ENCODE measurements around the gene MAGEA9B. TPM values are rescaled to one million over a fixed set of nuclear protein-coding genes. Genes with fewer than 3 reads are reported as not detected.
"Not testable (repeated sequence)": the region's sequence is repeated elsewhere in the genome, so short reads cannot be mapped to it uniquely, and the experiment has no call there.

MAGEA9B gene
- total RNA-seq, 2 donors from 2014 or later, result not detected

DNA sequence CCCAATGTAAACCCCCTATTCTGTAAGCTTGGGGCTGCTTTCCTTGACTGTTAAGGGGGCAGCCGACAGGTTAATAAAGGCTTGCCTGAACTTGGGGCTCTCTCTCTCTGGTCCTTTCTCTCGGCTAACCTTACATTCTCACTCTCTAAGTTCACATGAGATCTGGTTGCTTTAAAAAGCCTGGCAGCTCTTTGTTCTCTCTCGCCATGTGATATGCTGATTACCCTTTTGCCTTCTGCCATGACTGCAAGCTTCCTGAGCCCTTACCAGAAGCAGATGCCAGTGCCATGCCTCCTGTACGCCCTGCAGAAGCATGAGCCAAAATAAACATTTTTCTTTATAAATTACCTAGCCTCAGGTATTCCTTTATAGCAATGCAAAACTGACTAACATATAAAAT, 32.0 kb downstream of the MAGEA9B start:
- not testable (repeated sequence) for ATAC-seq; H3K4me3 Mint-ChIP-seq; H3K36me3 Mint-ChIP-seq; H3K27me3 Mint-ChIP-seq; DNase-seq (ENCODE audit: low spot score); H3K4me1 Mint-ChIP-seq (ENCODE audit: low read depth in 2 of 2); H3K27ac Mint-ChIP-seq; H3K9me3 Mint-ChIP-seq

DNA sequence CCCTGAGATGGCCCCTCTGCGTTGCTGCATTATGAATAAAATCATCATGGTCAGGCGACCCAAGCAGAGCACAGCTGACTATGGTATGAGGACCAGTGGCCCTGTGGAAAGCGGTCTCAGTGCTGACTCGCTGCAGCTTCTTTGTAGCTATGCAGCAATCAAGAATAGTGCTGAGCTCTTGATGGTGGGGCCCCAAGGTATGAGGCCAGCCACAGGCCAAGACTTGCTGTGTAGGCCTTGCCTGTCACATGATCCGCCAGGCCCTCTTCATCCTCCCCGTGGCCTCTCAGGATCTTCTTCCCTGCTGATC, 35.4 kb downstream of the MAGEA9B start:
- H3K27me3 Mint-ChIP-seq; H3K36me3 Mint-ChIP-seq; H3K4me3 Mint-ChIP-seq; H3K9me3 Mint-ChIP-seq; H3K4me1 Mint-ChIP-seq (ENCODE audit: low read depth in 2 of 2); DNase-seq (ENCODE audit: low spot score); H3K27ac Mint-ChIP-seq: not testable (repeated sequence)
- ATAC-seq, result peak in 1 of 2 donors; percentile 41

DNA sequence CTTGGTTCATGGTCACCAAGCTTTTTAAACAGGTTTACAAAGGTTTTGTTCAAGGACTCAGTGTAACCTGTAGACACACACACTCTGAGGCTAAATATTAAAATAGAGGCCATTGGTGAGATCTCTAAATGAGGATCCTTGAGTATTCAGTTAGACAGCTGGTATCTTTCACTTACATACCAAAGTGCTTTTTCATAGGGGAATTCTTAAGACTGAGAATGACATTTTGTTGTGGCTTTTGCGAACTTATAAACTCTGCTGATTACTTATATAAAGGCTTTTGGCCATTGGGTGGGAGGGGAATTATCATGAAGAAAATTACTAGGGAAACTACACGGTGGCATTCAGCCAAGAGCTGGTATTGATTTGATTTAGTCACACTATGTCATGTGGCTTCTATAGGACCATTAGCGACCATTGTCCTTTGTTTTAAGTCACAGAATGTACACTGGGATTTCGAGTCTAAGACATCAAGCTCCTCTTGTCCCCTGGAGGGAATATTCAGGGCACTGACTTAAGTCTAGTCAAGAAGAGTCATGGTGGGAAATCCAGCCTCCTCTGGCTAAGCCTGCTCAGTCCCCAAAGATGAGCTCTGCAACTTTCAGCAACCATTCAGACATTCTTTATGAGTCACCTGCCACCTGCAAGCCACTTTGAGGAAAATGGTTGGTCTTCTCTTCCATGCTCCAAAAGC, 35.9 kb downstream of the MAGEA9B start:
- H3K27ac Mint-ChIP-seq; H3K9me3 Mint-ChIP-seq; H3K27me3 Mint-ChIP-seq; H3K36me3 Mint-ChIP-seq; H3K4me3 Mint-ChIP-seq; H3K4me1 Mint-ChIP-seq (ENCODE audit: low read depth in 2 of 2); DNase-seq (ENCODE audit: low spot score): not testable (repeated sequence)
- peak in 1 of 2 donors; percentile 51 for ATAC-seq

DNA sequence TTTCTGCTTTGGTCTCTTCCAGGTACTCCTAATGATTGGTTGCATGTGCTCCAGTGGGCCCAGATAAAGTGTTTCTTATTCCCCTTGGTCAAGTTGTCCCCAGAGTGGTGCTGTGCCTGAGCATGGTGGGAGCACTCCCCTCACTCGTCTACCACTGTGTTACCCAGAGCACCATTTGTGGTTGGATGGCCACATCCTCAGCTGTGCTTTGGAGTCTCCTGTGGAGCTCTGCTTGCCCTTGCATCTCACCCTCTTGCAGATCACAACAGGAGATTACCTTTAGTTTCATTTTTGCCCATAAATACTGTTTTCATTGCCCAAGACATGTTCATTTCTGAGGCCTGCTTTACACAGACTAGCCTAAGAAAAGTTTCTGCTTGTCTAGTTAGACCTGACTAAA, 36.8 kb downstream of the MAGEA9B start:
- H3K9me3 Mint-ChIP-seq; H3K4me1 Mint-ChIP-seq (ENCODE audit: low read depth in 2 of 2); DNase-seq (ENCODE audit: low spot score); H3K27me3 Mint-ChIP-seq; H3K4me3 Mint-ChIP-seq; H3K27ac Mint-ChIP-seq; H3K36me3 Mint-ChIP-seq: not testable (repeated sequence)
- peak; percentile 55 to 65 for ATAC-seq

DNA sequence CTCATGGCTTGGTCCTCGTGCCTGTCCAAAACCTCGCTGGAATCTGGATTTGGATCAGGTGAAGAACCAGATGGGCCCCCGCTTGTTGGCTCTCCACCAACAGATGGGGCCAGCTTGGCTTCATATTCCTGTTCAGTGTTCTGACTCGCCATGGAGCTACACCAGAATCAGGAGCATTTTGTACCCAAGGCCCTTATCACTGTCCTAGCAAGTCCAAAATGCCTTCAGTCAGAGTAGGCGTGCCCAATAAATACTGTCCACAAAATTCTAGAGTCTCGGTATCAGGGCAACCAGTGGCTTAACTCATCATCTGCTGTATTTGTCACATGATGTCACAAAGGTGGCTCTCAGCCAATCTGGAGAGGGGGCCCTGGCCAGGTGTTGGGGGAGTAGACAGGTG, 37.6 kb downstream of the MAGEA9B start, which contains the start of gene HSFX3:
Gene HSFX3 (minus strand): TSS at position 224 of the 400 bp plus-strand sequence. CDS start 72 bp downstream, at position 152.
- H3K4me1 Mint-ChIP-seq (ENCODE audit: low read depth in 2 of 2); H3K27me3 Mint-ChIP-seq; DNase-seq (ENCODE audit: low spot score); H3K36me3 Mint-ChIP-seq; H3K4me3 Mint-ChIP-seq; H3K9me3 Mint-ChIP-seq; ATAC-seq; H3K27ac Mint-ChIP-seq: not testable (repeated sequence)

DNA sequence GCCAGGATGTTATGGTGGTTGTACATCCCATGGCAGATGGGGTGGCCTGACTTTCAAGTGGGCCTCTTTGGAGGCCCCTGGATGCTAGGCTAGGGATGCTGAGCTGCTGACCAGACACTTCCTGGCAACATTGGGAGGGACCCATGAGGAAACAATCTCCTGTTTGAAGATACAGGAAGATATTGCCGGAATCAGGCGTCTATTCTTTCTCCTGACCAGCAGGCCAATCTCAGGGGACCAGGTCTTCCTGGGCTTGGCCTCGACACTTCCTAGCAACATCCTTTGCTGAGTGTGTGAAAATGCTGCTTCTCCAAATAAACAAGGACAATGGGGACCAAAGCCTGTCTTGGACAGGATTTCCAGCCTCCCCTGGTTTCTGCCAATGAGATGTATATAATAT, 39.5 kb downstream of the MAGEA9B start:
- ATAC-seq; DNase-seq (ENCODE audit: low spot score); H3K27me3 Mint-ChIP-seq; H3K36me3 Mint-ChIP-seq; H3K27ac Mint-ChIP-seq; H3K4me1 Mint-ChIP-seq (ENCODE audit: low read depth in 2 of 2); H3K4me3 Mint-ChIP-seq; H3K9me3 Mint-ChIP-seq: not testable (repeated sequence)

DNA sequence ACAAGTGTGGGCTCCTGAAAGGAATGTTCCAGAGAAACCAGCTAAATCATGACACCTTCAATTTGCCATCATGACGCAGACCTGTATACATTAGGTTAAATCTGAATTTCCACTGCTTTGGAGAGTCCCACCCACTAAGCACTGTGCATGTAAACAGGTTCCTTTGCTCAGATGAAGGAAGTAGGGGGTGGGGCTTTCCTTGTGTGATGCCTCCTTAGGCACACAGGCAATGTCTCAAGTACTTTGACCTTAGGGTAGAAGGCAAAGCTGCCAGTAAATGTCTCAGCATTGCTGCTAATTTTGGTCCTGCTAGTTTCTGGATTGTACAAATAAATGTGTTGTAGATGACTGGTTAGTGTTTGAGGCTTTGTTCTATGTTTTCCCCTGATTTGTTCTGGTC, 40.3 kb downstream of the MAGEA9B start:
- not testable (repeated sequence) for H3K36me3 Mint-ChIP-seq; H3K27ac Mint-ChIP-seq; H3K27me3 Mint-ChIP-seq; DNase-seq (ENCODE audit: low spot score); H3K9me3 Mint-ChIP-seq; H3K4me3 Mint-ChIP-seq; H3K4me1 Mint-ChIP-seq (ENCODE audit: low read depth in 2 of 2); ATAC-seq

DNA sequence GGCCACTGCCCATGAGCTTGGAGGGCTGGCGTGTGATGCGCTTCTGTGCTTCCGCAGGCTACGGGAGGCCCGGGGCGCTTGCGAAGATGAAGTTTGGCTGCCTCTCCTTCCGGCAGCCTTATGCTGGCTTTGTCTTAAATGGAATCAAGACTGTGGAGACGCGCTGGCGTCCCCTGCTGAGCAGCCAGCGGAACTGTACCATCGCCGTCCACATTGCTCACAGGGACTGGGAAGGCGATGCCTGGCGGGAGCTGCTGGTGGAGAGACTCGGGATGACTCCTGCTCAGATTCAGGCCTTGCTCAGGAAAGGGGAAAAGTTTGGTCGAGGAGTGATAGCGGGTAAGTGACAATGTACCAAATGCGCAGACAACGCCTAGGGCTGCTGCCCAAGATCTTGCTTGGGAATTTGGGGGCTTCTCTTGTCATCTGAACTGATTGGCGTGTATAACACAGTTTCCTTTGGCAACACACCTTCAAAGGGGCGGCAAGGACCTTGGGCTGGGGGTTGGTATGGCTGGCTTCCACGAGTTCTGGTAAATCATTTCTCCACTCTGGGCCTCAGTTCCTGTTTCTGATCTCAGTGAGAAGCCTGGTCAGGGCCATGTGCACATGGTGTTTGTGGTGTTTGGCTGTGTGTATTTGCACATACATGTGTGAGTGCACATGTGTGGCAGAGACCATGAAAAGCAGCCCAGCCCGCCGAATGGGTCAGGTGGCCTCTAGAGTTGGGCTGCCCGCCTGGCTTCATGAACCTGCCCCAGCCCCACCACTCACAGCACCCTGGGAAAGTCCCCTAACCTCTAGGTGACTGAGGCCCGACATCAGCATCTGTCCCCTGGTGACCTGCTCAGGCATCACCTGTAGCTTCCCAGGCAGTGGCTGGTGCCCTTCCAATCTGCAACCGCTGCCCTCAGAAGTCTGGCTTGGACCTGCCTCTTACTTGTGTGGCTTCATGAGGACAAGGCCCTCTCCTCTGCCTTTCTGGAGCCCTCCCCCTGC, 41.4 kb downstream of the MAGEA9B start:
- not testable (repeated sequence) for ATAC-seq; H3K4me1 Mint-ChIP-seq (ENCODE audit: low read depth in 2 of 2); H3K27ac Mint-ChIP-seq; DNase-seq (ENCODE audit: low spot score); H3K36me3 Mint-ChIP-seq; H3K9me3 Mint-ChIP-seq; H3K27me3 Mint-ChIP-seq; H3K4me3 Mint-ChIP-seq

DNA sequence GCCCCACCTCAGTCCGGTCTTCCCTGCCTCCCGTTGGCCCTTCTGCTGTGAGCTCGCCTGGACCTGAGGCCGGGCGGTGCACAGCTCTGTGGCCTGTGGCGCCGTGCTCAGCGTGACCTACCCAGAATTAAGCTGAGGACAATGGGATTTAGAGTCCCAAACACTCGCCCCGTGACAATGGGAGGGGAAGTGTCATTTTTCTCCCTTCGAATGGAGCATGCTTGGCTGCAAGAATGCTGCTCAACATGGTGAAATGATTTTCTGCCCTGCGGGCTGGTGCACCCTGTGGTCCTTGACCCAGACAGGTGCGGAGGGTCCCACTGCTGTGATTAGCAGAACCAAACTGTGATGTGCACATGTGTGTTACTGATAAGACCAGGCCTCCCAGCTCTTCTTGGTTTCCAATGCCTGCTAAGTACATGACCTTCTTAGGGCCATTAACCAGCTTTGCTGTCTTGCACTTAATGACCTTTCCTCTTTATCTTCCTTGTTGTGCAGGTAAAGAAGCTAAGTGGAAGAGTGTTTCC, 45.7 kb downstream of the MAGEA9B start:
- Mint-ChIP-seq H3K4me1 (ENCODE audit: low read depth in 2 of 2) (peaks cover 8 to 11% of the 10 kb centered on the region in 2 donors), H3K4me3 (peak overlapping the region; percentile 99), H3K9me3 (no peaks in the 10 kb centered on the region), H3K27ac (peak overlapping the region; percentile 92 to 96), H3K36me3 (no peaks in the 10 kb centered on the region), H3K27me3 (no peaks in the 10 kb centered on the region)
- ATAC-seq, result no peak
- DNase-seq (ENCODE audit: low spot score), result no peak

DNA sequence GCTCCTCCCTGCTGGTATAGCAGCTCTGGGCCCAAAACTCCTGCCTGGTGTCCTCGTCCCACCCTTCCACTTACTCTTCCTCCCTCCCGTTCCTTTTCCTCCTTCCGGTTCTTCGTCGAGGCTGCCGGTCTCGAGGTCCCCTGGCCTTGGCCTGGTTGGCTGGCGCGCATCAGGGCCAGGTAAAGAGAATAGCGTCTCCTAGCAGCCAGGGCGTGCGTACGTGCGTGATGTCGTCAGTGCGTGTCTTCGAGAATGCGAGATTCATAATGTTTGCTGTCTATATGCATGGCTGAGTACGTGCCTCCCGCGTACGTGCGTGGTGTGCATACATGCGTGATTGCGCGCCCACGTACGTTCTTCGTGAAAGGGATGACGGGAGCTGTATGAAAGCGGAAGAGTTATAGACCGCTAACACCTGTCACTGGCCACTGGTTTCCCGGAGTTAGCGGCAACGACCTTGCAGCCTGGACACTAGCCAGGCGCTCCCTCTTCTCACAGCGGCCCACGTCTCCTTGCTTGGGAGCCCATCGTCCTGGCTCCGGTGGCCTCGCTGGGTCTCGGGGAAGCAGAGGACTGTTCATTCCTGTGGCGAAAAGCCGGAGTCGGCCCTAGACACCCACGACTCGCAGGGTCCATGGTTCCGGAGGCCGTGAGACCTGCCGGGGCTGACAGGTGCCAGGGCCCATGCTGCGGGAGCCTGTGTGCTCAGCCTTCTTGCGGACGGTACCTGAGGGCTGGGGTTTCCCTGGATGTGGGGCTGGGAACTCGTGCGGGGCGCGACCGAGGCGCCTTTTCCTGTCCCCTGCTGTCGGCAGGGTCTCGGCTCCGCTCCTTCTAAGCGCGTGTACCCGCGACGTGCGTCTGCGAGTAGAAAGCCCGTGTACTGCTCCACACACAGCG, 46.4 kb downstream of the MAGEA9B start, which contains the start of gene EOLA1:
Gene EOLA1 (plus strand): TSS at position 392 of the 900 bp plus-strand sequence. CDS start 4,619 bp downstream, outside the sequence.
- DNase-seq (ENCODE audit: low spot score) (peak; percentile 92), ATAC-seq (peak; percentile 81 to 86)
- H3K27me3 Mint-ChIP-seq, result no peaks in the 10 kb centered on the region
- no peaks in the 10 kb centered on the region for H3K9me3 Mint-ChIP-seq
- peak within 1 kb of the TSS; percentile 99 for H3K4me3 Mint-ChIP-seq
- peaks cover 8 to 11% of the 10 kb centered on the region in 2 donors for H3K4me1 Mint-ChIP-seq (ENCODE audit: low read depth in 2 of 2)
- H3K27ac Mint-ChIP-seq, result peak within 1 kb of the TSS; percentile 92 to 96
- H3K36me3 Mint-ChIP-seq, result no peaks in the 10 kb centered on the region

DNA sequence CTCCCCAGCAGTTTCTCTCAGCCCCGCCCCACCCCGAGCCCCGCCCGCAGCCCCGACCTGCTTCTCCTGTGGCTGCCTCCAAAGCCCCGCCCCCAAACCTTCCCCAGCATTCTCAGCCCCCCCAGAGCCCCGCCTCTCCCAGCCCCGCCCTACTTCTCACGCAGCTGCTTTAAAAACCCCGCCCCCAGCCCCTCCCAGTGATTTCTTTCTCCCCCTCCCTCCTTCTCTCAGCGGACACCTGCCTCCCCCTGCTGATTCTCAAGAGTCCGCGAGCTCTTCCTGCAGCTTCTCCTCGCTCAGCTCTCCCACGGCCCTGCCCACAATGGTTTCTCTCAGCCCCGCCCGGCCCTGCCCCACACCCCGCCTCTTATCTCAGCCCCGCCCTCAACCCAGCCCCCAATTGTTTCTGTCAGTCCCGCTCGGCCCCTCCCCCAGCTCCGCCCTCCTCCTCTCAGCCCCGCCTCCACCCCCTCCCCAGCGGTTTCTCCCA, 47.1 kb downstream of the MAGEA9B start:
- Mint-ChIP-seq H3K36me3 (no peaks in the 10 kb centered on the region), H3K9me3 (no peaks in the 10 kb centered on the region), H3K4me1 (ENCODE audit: low read depth in 2 of 2) (peaks cover 8 to 11% of the 10 kb centered on the region in 2 donors), H3K27me3 (no peaks in the 10 kb centered on the region), H3K4me3 (peak overlapping the region; percentile 99), H3K27ac (peak overlapping the region; percentile 92 to 96)
- DNase-seq (ENCODE audit: low spot score) (peak; percentile 89), ATAC-seq (peak; percentile 84 to 85)

DNA sequence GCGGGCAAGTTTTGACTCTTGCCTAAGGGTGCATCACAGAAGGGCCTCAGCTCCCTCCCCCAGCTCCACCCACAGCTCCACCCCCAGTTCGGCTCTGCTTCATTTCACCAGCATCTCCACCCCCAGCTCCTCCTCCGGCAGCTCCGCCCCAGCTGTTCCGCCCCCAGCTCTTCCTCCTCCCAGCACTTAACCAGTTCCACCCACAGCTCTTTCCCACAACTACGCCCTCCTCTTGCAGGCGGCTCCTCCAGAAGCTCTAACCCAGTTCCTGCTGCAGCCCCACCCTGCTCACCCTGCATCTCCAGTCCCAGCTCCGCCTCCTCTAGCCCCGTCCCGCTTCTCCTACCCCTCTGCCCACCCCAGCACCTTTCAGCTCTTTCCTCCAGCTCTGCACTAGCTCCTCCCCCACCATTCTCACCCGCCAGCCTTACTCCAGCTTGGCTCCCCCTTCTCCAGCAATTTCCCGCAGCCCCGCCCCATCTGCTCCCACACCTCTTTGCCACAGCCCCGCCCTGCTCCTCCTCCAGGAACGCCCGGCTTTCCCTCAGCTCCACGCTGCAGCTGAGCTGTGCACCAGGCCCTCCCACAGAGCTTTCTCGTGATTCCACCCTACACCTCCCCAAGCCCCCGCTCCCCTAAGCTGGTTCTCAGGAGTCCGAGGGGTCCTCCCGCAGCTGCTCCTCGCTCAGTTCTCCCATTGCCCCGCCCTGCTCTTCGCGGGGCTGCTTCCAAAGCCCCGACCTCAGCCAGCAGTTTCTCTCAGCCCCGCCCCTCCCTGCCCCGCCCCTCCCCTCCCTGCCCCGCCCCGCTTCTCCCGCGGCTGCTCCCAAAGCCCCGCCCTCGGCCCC, 47.8 kb downstream of the MAGEA9B start:
- peak; percentile 70 to 76 for ATAC-seq
- no peaks in the 10 kb centered on the region for H3K36me3 Mint-ChIP-seq
- no peaks in the 10 kb centered on the region for H3K9me3 Mint-ChIP-seq
- DNase-seq (ENCODE audit: low spot score), result peak; percentile 91
- H3K27me3 Mint-ChIP-seq, result no peaks in the 10 kb centered on the region
- H3K4me3 Mint-ChIP-seq, result peak overlapping the region; percentile 99
- H3K4me1 Mint-ChIP-seq (ENCODE audit: low read depth in 2 of 2), result peaks cover 8 to 11% of the 10 kb centered on the region in 2 donors
- peak overlapping the region; percentile 92 to 96 for H3K27ac Mint-ChIP-seq

Data from natural killer cell treated with Interleukin-12 subunit alpha and Interleukin-12 subunit beta and Interleukin-15 and Interleukin-18, amount 100 ng/mL, for 72 hours (primary cell).